Activated CD8-positive, alpha-beta memory T cell treated with anti-CD3 and anti-CD28 coated beads, Interleukin-2, amount 50 U/mL, for 24 hours (primary cell): Measurements from ENCODE around the gene TGM5.

ENCODE experiments used
- DNase-seq: peaks from one replicate; pipeline ENCODE4 v3.0.0-alpha.2; 2020; ENCODE audit errors: extremely low read depth

TGM5 gene

DNA sequence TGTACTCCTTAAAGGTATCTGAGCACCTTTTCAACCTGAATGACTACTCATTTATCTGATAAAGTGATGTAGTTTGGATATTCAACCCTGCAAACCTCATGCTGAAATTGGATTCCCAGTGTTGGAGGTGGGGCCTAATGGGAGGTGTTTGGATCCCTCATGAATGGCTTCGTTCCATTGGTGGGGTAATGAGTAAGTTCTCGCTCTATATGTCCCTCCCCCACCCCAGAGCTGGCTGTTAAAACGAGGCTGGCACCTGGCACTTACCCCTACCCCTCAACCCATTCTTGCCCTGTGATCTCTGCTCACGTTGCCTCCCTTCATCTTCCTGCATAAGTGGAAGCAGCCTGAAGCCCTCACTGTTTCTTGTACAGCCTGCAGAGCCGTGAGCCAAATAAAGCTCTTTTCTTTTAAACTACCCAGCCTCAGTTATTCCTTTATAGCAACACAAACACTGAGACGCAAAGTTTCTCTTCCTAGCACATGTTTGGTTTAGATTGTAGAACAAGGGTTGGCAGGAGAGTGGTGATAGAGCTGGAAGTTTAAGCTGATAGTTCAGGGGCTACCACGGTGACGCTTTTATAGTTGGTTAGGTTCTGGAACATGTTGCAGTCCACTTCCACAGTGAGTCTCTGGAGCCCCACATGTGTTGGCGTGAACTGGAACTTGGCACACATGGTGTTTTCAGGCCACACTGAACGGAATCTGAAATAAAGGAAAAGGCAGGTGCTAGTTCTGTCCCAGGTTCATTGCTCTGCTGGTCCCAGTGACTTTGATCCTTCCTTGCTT, 69.8 kb downstream of the TGM5 start:
- DNase-seq, result no peak

DNA sequence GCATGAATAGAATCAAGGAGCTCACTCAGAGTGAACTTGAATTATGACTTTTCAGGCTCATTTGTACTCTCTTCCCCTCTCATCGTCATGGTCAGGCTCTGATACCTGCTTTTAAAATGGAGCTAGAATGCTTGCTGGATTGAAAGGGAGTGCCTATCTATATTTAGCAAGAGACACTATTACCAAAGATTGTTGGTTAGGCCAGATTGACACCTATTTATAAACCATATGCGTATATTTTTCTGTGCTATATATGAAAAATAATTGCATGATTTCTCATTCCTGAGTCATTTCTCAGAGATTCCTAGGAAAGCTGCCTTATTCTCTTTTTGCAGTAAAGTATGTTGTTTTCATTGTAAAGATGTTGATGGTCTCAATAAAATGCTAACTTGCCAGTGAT, 71.9 kb downstream of the TGM5 start:
- DNase-seq, result no peak

DNA sequence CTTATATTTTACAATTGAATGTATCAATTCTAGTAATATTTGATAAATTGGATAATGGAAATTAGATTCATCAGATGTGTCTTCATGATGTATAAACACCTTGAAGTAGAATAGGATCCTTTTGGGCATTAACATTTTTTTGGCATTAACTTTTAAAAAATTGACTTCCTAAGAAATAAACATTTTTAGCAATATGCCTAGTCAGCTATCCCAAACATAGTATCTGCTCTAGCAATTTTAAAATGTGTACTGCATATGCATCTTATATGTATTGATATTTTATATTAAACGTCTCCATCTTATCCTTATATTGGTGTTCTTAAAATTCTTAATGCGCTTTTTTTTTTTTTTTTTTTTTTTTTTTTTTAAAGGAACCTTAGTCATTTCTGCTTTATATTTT, 73.0 kb downstream of the TGM5 start:
- DNase-seq, result no peak

DNA sequence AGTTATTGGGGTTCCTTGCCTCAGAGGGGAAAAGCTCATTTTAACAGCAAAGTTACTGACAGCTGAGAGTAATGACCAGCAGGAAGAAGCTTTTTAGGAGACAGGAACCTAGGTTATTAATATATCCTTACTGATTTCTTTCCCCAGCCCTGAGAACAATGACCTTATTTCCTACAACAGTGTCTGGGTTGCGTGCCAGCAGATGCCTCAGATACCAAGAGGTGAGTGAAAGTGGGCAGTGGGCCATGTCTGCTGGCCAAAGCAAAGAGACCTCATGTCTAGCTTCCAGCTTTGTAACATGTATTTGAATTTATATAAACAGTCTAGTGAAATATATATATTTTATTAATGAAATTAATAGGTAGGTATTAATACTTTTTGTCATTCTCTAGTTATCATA, 76.5 kb downstream of the TGM5 start:
- DNase-seq, result no peak

GRCh38 chr15:43189296-43189695, 77.4 kb downstream of the TGM5 start:
- DNase-seq, result no peak

GRCh38 chr15:43187544-43188155, 79.1 kb downstream of the TGM5 start:
- DNase-seq, result no peak

- no peak for DNase-seq
Observed at GRCh38 chr15:43186003-43186353, 80.8 kb downstream of the TGM5 start.

GRCh38 chr15:43185157-43186002, 81.3 kb downstream of the TGM5 start, which contains the start of gene CCNDBP1:
CCNDBP1 (plus strand) TSS chr15:43185403; CDS start chr15:43185499, 96 bp downstream.
- DNase-seq, result peak; percentile 78

- DNase-seq, result no peak
Observed at GRCh38 chr15:43184407-43185124, 82.2 kb downstream of the TGM5 start.

DNA sequence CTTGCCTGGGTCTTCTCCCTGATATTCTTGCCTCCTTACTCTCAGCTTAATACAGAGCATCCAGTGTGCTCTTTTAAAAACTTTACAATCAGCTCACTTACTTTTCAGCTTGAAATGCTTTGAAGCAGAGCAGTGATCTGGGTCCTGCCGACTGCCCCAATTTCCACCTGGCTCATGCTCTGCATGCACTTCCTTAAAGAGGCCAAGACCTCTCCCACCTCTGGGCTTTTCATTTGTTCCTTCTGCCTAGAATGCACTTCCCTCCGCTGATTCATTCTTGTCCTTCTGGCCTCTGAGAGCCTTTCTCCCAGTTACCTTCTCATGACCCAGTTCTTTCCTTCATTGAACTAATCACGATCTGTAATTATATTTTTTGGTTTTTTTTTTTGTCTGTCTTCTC, 83.5 kb downstream of the TGM5 start:
- DNase-seq, result no peak
